H9 (cell line): Measurements from ENCODE around the gene SCP2. TPM values are rescaled to one million over a fixed set of nuclear protein-coding genes. Genes with fewer than 3 reads are reported as not detected.

Experiments used
- DNase-seq: peaks from one replicate; pipeline ENCODE4 v3.0.0-alpha.2; 2017
- H2AFZ ChIP-seq: one replicate; pipeline ENCODE4 v1.6.1; 2013; ENCODE audit warnings: mild to moderate bottlenecking, low read length, control low read depth, moderate library complexity
- H2AK5ac ChIP-seq: 2 replicates; pipeline ENCODE4 v1.6.1; 2013; ENCODE audit warnings: low read length, control low read depth, mixed read lengths; ENCODE audit not compliant: insufficient read length
- H2BK120ac ChIP-seq: one replicate; pipeline ENCODE4 v1.6.1; 2013; ENCODE audit warnings: low read depth, mild to moderate bottlenecking, low read length, control low read depth, inconsistent platforms; ENCODE audit not compliant: poor library complexity, severe bottlenecking
- H2BK12ac ChIP-seq: 2 replicates; pipeline ENCODE4 v1.6.1; 2013; ENCODE audit warnings: low read length, control low read depth, mixed read lengths, low read depth; ENCODE audit not compliant: insufficient read length
- H2BK15ac ChIP-seq: 2 replicates; pipeline ENCODE4 v1.6.1; 2013; ENCODE audit warnings: low read depth, low read length, control low read depth
- H2BK20ac ChIP-seq: one replicate; pipeline ENCODE4 v1.6.1; 2013; ENCODE audit warnings: low read depth, mild to moderate bottlenecking, low read length, control low read depth, inconsistent platforms; ENCODE audit not compliant: poor library complexity, severe bottlenecking
- H2BK5ac ChIP-seq: 2 replicates; pipeline ENCODE4 v1.6.1; 2013; ENCODE audit warnings: low read length, control low read depth, mixed read lengths; ENCODE audit not compliant: insufficient read length
- H3K14ac ChIP-seq: 2 replicates; pipeline ENCODE4 v1.6.1; 2013; ENCODE audit warnings: low read length, control low read depth; ENCODE audit not compliant: insufficient read depth
- H3K18ac ChIP-seq: 2 replicates; pipeline ENCODE4 v1.6.1; 2013; ENCODE audit warnings: low read depth, mild to moderate bottlenecking, mixed read lengths, low read length, control low read depth; ENCODE audit not compliant: insufficient read length
- H3K23ac ChIP-seq: 2 replicates; pipeline ENCODE4 v1.6.1; 2013; ENCODE audit warnings: low read length, control low read depth, mixed read lengths, low read depth; ENCODE audit not compliant: insufficient read length
- H3K23me2 ChIP-seq: 2 replicates; pipeline ENCODE4 v1.6.1; 2013; ENCODE audit warnings: low read depth, mild to moderate bottlenecking, mixed read lengths, low read length, control low read depth; ENCODE audit not compliant: insufficient read length, poor library complexity, severe bottlenecking
- H3K27ac ChIP-seq: 2 replicates; pipeline ENCODE4 v1.5.1; 2013; ENCODE audit warnings: low read length, control low read depth, mixed read lengths, low read depth; ENCODE audit not compliant: insufficient read length
- H3K27me3 ChIP-seq: 2 replicates; pipeline ENCODE4 v1.6.1; 2013; ENCODE audit warnings: low read length, control low read depth, inconsistent platforms; ENCODE audit not compliant: insufficient read depth
- H3K4ac ChIP-seq: 2 replicates; pipeline ENCODE4 v1.6.1; 2013; ENCODE audit warnings: low read depth, mild to moderate bottlenecking, control low read depth, inconsistent platforms, low read length, moderate library complexity
- H3K4me1 ChIP-seq: 2 replicates; pipeline ENCODE4 v1.6.1; 2013; ENCODE audit warnings: low read length, control low read depth, inconsistent platforms; ENCODE audit not compliant: insufficient read depth
- H3K4me2 ChIP-seq: 2 replicates; pipeline ENCODE4 v1.6.1; 2013; ENCODE audit warnings: low read length, control low read depth, mixed read lengths; ENCODE audit not compliant: insufficient read length, insufficient read depth
- H3K56ac ChIP-seq: 2 replicates; pipeline ENCODE4 v1.6.1; 2013; ENCODE audit warnings: low read depth, mild to moderate bottlenecking, mixed read lengths, low read length, control low read depth; ENCODE audit not compliant: insufficient read length
- H3K79me1 ChIP-seq: 2 replicates; pipeline ENCODE4 v1.6.1; 2013; ENCODE audit warnings: low read depth, mild to moderate bottlenecking, moderate library complexity, low read length, control low read depth, inconsistent platforms; ENCODE audit not compliant: insufficient read depth, poor library complexity, severe bottlenecking
- H3K79me2 ChIP-seq: 2 replicates; pipeline ENCODE4 v1.6.1; 2013; ENCODE audit warnings: low read length, control low read depth, inconsistent platforms; ENCODE audit not compliant: insufficient read depth
- H3K9ac ChIP-seq: 2 replicates; pipeline ENCODE4 v1.6.1; 2013; ENCODE audit warnings: low read length, control low read depth, mixed read lengths; ENCODE audit not compliant: insufficient read length; ENCODE audit errors: extremely low read depth
- H3K9me3 ChIP-seq: one replicate; pipeline ENCODE4 v1.6.1; 2013; ENCODE audit warnings: low read depth, low read length, inconsistent platforms; ENCODE audit not compliant: control insufficient read depth
- H3T11ph ChIP-seq: one replicate; pipeline ENCODE4 v1.6.1; 2013; ENCODE audit warnings: mild to moderate bottlenecking, low read length, control low read depth, inconsistent platforms
- H4K20me1 ChIP-seq: one replicate; pipeline ENCODE4 v1.6.1; 2013; ENCODE audit not compliant: control insufficient read depth, insufficient read length, insufficient read depth
- H4K5ac ChIP-seq: 2 replicates; pipeline ENCODE4 v1.6.1; 2013; ENCODE audit warnings: low read depth, mild to moderate bottlenecking, mixed read lengths, low read length, control low read depth; ENCODE audit not compliant: insufficient read length
- H4K8ac ChIP-seq: replicated peaks from 2 replicates; pipeline ENCODE4 v1.6.1; 2013; ENCODE audit warnings: low read length, control low read depth, mixed read lengths, low read depth; ENCODE audit not compliant: insufficient read length
- H4K91ac ChIP-seq: 2 replicates; pipeline ENCODE4 v1.6.1; 2013; ENCODE audit warnings: low read depth, mild to moderate bottlenecking, moderate library complexity, mixed read lengths, low read length, control low read depth; ENCODE audit not compliant: insufficient read length
- H3K27ac Mint-ChIP-seq, 3 experiments: 2 replicates in 2 of 3; 3 replicates in 1 of 3; pipeline ENCODE4 v1.8.0; 2020 to 2021; ENCODE audit warnings: mixed read lengths in 3 of 3, mild to moderate bottlenecking in 1 of 3, moderate library complexity in 1 of 3
- H3K27me3 Mint-ChIP-seq: 2 replicates; pipeline ENCODE4 v1.8.0; 2021; ENCODE audit warnings: low read depth, mild to moderate bottlenecking, moderate library complexity, mixed read lengths
- H3K36me3 Mint-ChIP-seq, 3 experiments: 2 replicates in 2 of 3; 3 replicates in 1 of 3; pipeline ENCODE4 v1.8.0; 2020 to 2021; ENCODE audit warnings: low read depth in 3 of 3, mixed read lengths in 3 of 3; ENCODE audit not compliant: insufficient read depth in 1 of 3
- H3K4me1 Mint-ChIP-seq, 2 experiments: 2 replicates each; pipeline ENCODE4 v1.8.0; 2020; ENCODE audit warnings: mixed read lengths in 2 of 2
- H3K4me3 Mint-ChIP-seq, 2 experiments: 2 replicates in 1 of 2; 3 replicates in 1 of 2; pipeline ENCODE4 v1.8.0; 2020 to 2021; ENCODE audit warnings: mild to moderate bottlenecking in 2 of 2, mixed read lengths in 2 of 2, moderate library complexity in 1 of 2
- H3K9me3 Mint-ChIP-seq, 2 experiments: 2 replicates in 1 of 2; 3 replicates in 1 of 2; pipeline ENCODE4 v1.8.0; 2020; ENCODE audit warnings: mild to moderate bottlenecking in 2 of 2, mixed read lengths in 2 of 2, moderate library complexity in 1 of 2
- WGBS: extraction: QIAGEN DNeasy Blood & Tissue Kit; methylation state at CpG from one replicate; pipeline ENCODE4 v1.1.7; 2013; ENCODE audit warnings: missing lambda C conversion rate, low lambda C conversion rate, mixed read lengths; ENCODE audit not compliant: insufficient read length; ENCODE audit errors: extremely low coverage; 5-methylcytosine and 5-hydroxymethylcytosine counted together
- total RNA-seq: library from RNA; stranded (reverse); gene quantifications from 2 replicates; pipeline ENCODE4 v1.2.1, GENCODE V29; 2021
- TF ChIP-seq, protein P1 (sequence below): fragments of 200-600 bp; sonication (generic); conservative IDR thresholded peaks from 3 replicates; pipeline ENCODE4 v1.8.0; 2021; ENCODE audit warnings: antibody characterized with exemption, mild to moderate bottlenecking

The SCP2 gene
- total RNA-seq, 1 experiment from 2014 or later, result 48.8 TPM

DNA sequence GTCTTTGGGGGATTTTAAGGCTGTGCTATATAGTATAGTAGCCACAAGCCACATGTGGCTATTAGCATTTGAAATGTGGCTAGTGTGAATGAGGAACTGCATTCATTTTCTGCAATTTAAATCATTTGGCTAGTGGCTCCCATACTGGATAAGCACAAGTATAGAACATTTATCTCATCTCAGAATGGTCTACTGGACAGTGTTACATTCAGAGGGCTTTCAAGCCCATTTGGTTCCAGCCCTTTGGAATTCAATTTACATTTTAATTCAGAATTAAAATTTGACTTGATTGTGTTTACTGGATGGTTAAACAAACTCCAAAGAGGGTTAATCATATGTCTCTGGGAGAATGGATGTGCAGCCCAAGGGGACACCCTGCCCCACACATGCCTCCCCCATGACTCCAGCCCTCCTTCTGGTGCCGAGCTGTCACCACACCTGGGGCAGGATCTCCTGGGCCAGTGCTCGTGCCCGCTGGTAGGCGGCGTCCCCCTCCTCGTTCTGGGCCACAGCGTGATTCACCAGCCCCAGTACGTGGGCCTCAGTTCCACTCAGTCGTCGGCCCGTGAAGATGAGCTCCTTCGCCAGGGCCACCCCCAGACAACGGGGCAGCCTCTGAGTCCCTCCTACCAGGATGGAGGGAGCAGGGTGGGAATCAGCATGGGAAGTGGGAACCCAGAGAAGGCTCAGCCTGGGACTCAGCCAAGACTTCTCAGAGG lies 22.7 kb upstream of the SCP2 start:
- no peaks in the 10 kb centered on the region for H3K9me3 Mint-ChIP-seq
- H3K27ac Mint-ChIP-seq, result no peak overlapping the region
- no peaks in the 10 kb centered on the region for H3K23me2 ChIP-seq

More for the DNA sequence above, 22.7 kb upstream of the SCP2 start:
- TF ChIP-seq, protein P1, sequence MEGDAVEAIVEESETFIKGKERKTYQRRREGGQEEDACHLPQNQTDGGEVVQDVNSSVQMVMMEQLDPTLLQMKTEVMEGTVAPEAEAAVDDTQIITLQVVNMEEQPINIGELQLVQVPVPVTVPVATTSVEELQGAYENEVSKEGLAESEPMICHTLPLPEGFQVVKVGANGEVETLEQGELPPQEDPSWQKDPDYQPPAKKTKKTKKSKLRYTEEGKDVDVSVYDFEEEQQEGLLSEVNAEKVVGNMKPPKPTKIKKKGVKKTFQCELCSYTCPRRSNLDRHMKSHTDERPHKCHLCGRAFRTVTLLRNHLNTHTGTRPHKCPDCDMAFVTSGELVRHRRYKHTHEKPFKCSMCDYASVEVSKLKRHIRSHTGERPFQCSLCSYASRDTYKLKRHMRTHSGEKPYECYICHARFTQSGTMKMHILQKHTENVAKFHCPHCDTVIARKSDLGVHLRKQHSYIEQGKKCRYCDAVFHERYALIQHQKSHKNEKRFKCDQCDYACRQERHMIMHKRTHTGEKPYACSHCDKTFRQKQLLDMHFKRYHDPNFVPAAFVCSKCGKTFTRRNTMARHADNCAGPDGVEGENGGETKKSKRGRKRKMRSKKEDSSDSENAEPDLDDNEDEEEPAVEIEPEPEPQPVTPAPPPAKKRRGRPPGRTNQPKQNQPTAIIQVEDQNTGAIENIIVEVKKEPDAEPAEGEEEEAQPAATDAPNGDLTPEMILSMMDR, result no peak
- Histone ChIP-seq H3K27me3 (no peaks in the 10 kb centered on the region), H3K9ac (no peak overlapping the region), H3K4ac (no peak overlapping the region), H2AK5ac (no peak overlapping the region), H4K20me1 (no peaks in the 10 kb centered on the region), H4K8ac (no peak overlapping the region), H3K23ac (no peak overlapping the region), H3K79me1 (no peaks in the 10 kb centered on the region), H3K18ac (no peak overlapping the region), H2BK5ac (no peak overlapping the region), H3K9me3 (no peaks in the 10 kb centered on the region), H2BK20ac (no peak overlapping the region), H2BK120ac (no peak overlapping the region), H3K4me1 (peaks cover 7% of the 10 kb centered on the region), H3K56ac (no peak overlapping the region), H3K14ac (no peak overlapping the region; the same call in 1 of the 2 replicates), H4K5ac (no peak overlapping the region), H3K4me2 (no peak overlapping the region), H2BK15ac (no peak overlapping the region), H3K79me2 (no peaks in the 10 kb centered on the region), H2AFZ (no peak overlapping the region), H2BK12ac (no peak overlapping the region), H4K91ac (no peak overlapping the region), H3K27ac (no peak overlapping the region), H3T11ph (no peak overlapping the region)
- DNase-seq, result no peak
- WGBS, result no CpG with 5 or more reads among the region's 13 CpGs
- peaks cover 0 to 3% (median 0%) of the 10 kb centered on the region in 3 experiments; a peak in 1 of 7 replicates for H3K36me3 Mint-ChIP-seq
- H3K4me3 Mint-ChIP-seq, result no peak overlapping the region
- H3K4me1 Mint-ChIP-seq, result peaks cover 38 to 47% of the 10 kb centered on the region in 2 experiments
- no peaks in the 10 kb centered on the region for H3K27me3 Mint-ChIP-seq
